HCT116 (cell line): ENCODE results near the gene KRT13. TPM values are rescaled to one million over a fixed set of nuclear protein-coding genes. Genes with fewer than 3 reads are reported as not detected.

ENCODE experiments used
- ATAC-seq: fragments of 200-7000 bp; cut with Tn5 transposase; 2 replicates; pipeline ENCODE4 v1.9.1; 2020; ENCODE audit warnings: mild to moderate bottlenecking, moderate library complexity
- BruUV-seq: library from RNA; stranded (reverse); fragments of 400-500 nt; replicated peaks from 2 replicates; lab custom pipeline; 2021; lab: Mats Ljungman, UMichigan
- CTCF ChIA-PET: fragments of 300-600 bp; sonication (Branson Sonifier 250); formaldehyde crosslinking; loops from one replicate; lab custom pipeline; 2021; ENCODE audit warnings: antibody characterized with exemption; lab: Charles Lee
- POLR2A ChIA-PET: fragments of 300-600, 350-600 bp; sonication (Branson Sonifier 250); formaldehyde crosslinking; loops from one replicate; lab custom pipeline; 2021; ENCODE audit warnings: antibody characterized with exemption; lab: Charles Lee
- RAD21 ChIA-PET, 2 experiments: fragments of 300-600 bp; sonication (Branson Sonifier 250); formaldehyde crosslinking; loops; one replicate each; lab custom pipeline; 2023; ENCODE audit warnings: low total read pairs in 2 of 2; ENCODE audit not compliant: uncharacterized antibody in 2 of 2, unreplicated experiment in 2 of 2, low non-redundant PET in 1 of 2; lab: Charles Lee
- DNase-seq: peaks from one replicate; pipeline ENCODE4 v3.0.0-alpha.2; 2010; ENCODE audit warnings: low read depth, low spot score
- H2AFZ ChIP-seq: fragments of 200-600 bp; shearing (Covaris generic), sonication (generic); 2 replicates; pipeline ENCODE4 v1.6.1; 2017; ENCODE audit warnings: low read depth, mixed run types, mixed read lengths, antibody characterized with exemption, low read length; ENCODE audit not compliant: poor library complexity, severe bottlenecking
- H3K27ac ChIP-seq: 2 replicates; pipeline ENCODE4 v1.5.1; 2012; ENCODE audit warnings: low read depth, low read length
- H3K27me3 ChIP-seq: fragments of 200-600 bp; sonication (generic); 2 replicates; pipeline ENCODE4 v1.6.1; 2016; ENCODE audit warnings: mixed run types, low read length, mixed read lengths; ENCODE audit not compliant: insufficient read depth
- H3K36me3 ChIP-seq, 2 experiments: fragments of 200-500 bp in 1 of 2; fragments of 200-600 bp in 1 of 2; sonication (Bioruptor generic) in 1 of 2; sonication (generic) in 1 of 2; 2 replicates each; pipeline versions ENCODE4 v1.5.1 to v1.6.1; 2014 to 2016; ENCODE audit warnings: low read length in 2 of 2, inconsistent platforms in 1 of 2, mixed read lengths in 1 of 2, mixed run types in 1 of 2; ENCODE audit not compliant: insufficient read depth in 2 of 2, control insufficient read depth in 1 of 2
- H3K4me1 ChIP-seq, 2 experiments: fragments of 200-600 bp in 1 of 2; sonication (generic) in 1 of 2; 2 replicates each; pipeline versions ENCODE4 v1.5.1 to v1.6.1; 2012 to 2017; ENCODE audit warnings: low read length in 2 of 2, inconsistent platforms in 1 of 2, mild to moderate bottlenecking in 1 of 2, mixed read lengths in 1 of 2, mixed run types in 1 of 2, moderate library complexity in 1 of 2; ENCODE audit not compliant: insufficient read depth in 2 of 2, control insufficient read depth in 1 of 2
- H3K4me2 ChIP-seq: fragments of 200-600 bp; sonication (generic); 2 replicates; pipeline ENCODE4 v1.6.1; 2017; ENCODE audit warnings: mixed run types, low read length, mixed read lengths
- H3K4me3 ChIP-seq, 2 experiments: fragments of 200-600 bp in 1 of 2; sonication (generic) in 1 of 2; replicated peaks in 1 of 2; 2 replicates each; pipeline ENCODE4 v1.5.1; 2011 to 2016; ENCODE audit warnings: low read length in 2 of 2, control low read depth in 1 of 2, low read depth in 1 of 2, mild to moderate bottlenecking in 1 of 2, mixed read lengths in 1 of 2, mixed run types in 1 of 2
- H3K79me2 ChIP-seq: fragments of 200-600 bp; sonication (generic); 2 replicates; pipeline ENCODE4 v1.6.1; 2017; ENCODE audit warnings: mild to moderate bottlenecking, mixed run types, low read length, moderate library complexity, mixed read lengths; ENCODE audit not compliant: insufficient read depth
- H3K9ac ChIP-seq: fragments of 200-600 bp; sonication (generic); 2 replicates; pipeline ENCODE4 v1.6.1; 2016; ENCODE audit warnings: low read length, mixed read lengths
- H3K9me2 ChIP-seq: fragments of 200-600 bp; sonication (generic), shearing (Covaris generic); 2 replicates; pipeline ENCODE4 v1.6.1; 2017; ENCODE audit warnings: mixed run types, mild to moderate bottlenecking, moderate library complexity; ENCODE audit not compliant: insufficient read depth
- H3K9me3 ChIP-seq, 2 experiments: fragments of 200-500 bp in 1 of 2; fragments of 200-600 bp in 1 of 2; sonication (Bioruptor generic) in 1 of 2; sonication (generic) in 1 of 2; 2 replicates each; pipeline ENCODE4 v1.6.1; 2014 to 2017; ENCODE audit warnings: low read length in 2 of 2, mixed read lengths in 2 of 2, inconsistent platforms in 1 of 2, low read depth in 1 of 2, mild to moderate bottlenecking in 1 of 2, mixed run types in 1 of 2, moderate library complexity in 1 of 2; ENCODE audit not compliant: control insufficient read depth in 1 of 2, insufficient read depth in 1 of 2
- H4K20me1 ChIP-seq: fragments of 200-600 bp; sonication (generic), shearing (Covaris generic); 2 replicates; pipeline ENCODE4 v1.6.1; 2017; ENCODE audit warnings: mixed run types, mild to moderate bottlenecking, moderate library complexity; ENCODE audit not compliant: insufficient read depth
- CBX3 ChIP-seq: IDR thresholded peaks from 2 replicates; pipeline ENCODE4 v1.6.1; 2012; ENCODE audit warnings: low read depth
- CEBPB ChIP-seq: IDR thresholded peaks from 2 replicates; pipeline ENCODE4 v1.6.1; 2012; ENCODE audit warnings: low read depth
- ELF1 ChIP-seq: IDR thresholded peaks from 2 replicates; pipeline ENCODE4 v1.6.1; 2012; ENCODE audit warnings: low read depth, borderline replicate concordance
- EZH2 ChIP-seq: fragments of 200-600 bp; sonication (generic); IDR thresholded peaks from 2 replicates; pipeline ENCODE4 v1.6.1; 2017; ENCODE audit warnings: antibody characterized with exemption, mixed run types
- EZH2phosphoT487 ChIP-seq: fragments of 200-600 bp; IDR thresholded peaks from 2 replicates; pipeline ENCODE4 v1.6.1; 2018; ENCODE audit warnings: antibody characterized with exemption, borderline replicate concordance
- FOSL1 ChIP-seq: IDR thresholded peaks from 2 replicates; pipeline ENCODE4 v1.6.1; 2012; ENCODE audit warnings: low read depth
- JUND ChIP-seq: IDR thresholded peaks from 2 replicates; pipeline ENCODE4 v1.6.1; 2012
- POLR2A ChIP-seq: IDR thresholded peaks from 2 replicates; pipeline ENCODE4 v1.7.0; 2011; ENCODE audit warnings: borderline replicate concordance; ENCODE audit not compliant: insufficient read depth, insufficient read length; ENCODE audit errors: extremely low read depth
- RAD21 ChIP-seq: IDR thresholded peaks from 2 replicates; pipeline ENCODE4 v1.6.1; 2012; ENCODE audit warnings: low read depth, mild to moderate bottlenecking
- TCF7L2 ChIP-seq: IDR thresholded peaks from 2 replicates; pipeline ENCODE4 v1.7.0; 2011; ENCODE audit warnings: borderline replicate concordance, inconsistent platforms; ENCODE audit not compliant: insufficient read depth, insufficient read length; ENCODE audit errors: extremely low read depth
- ZNF274 ChIP-seq: fragments of 200-500 bp; sonication (Bioruptor generic); IDR thresholded peaks from 2 replicates; pipeline ENCODE4 v1.6.1; 2014; ENCODE audit warnings: mild to moderate bottlenecking, low read depth, low read length, inconsistent platforms
- intact Hi-C: fragments of 100-400 bp; cut with micrococcal nuclease; formaldehyde crosslinking; loops from 2 replicates; pipeline ENCODE4 v1.10.0; 2022
- total RNA-seq: library from RNA; stranded (reverse); gene quantifications from one replicate; pipeline ENCODE4 v1.2.1, GENCODE V29; 2021; ENCODE audit not compliant: unreplicated experiment
- TF ChIP-seq, protein P1 (sequence below), 3 experiments: fragments of 200-600 bp in 1 of 3; sonication (generic) in 1 of 3; IDR thresholded peaks in 2 of 3; conservative IDR thresholded peaks in 1 of 3; 2 replicates each; pipeline ENCODE4 v1.5.1; 2012 to 2017; ENCODE audit warnings: low read depth in 2 of 3, low read length in 2 of 3, antibody characterized with exemption in 1 of 3, borderline replicate concordance in 1 of 3, control low read depth in 1 of 3, mild to moderate bottlenecking in 1 of 3, mixed read lengths in 1 of 3, mixed run types in 1 of 3, moderate library complexity in 1 of 3; ENCODE audit not compliant: insufficient read depth in 1 of 3
- TF ChIP-seq, protein P2 (sequence below): IDR thresholded peaks from 2 replicates; pipeline ENCODE4 v1.6.1; 2011; ENCODE audit warnings: mild to moderate bottlenecking, low read length, moderate library complexity; ENCODE audit not compliant: insufficient replicate concordance; ENCODE audit errors: extremely low read depth
- TF ChIP-seq, protein P3 (sequence below): IDR thresholded peaks from 2 replicates; pipeline ENCODE4 v1.6.1; 2012

KRT13 gene
- total RNA-seq, 1 experiment from 2014 or later = 3.7 TPM

DNA sequence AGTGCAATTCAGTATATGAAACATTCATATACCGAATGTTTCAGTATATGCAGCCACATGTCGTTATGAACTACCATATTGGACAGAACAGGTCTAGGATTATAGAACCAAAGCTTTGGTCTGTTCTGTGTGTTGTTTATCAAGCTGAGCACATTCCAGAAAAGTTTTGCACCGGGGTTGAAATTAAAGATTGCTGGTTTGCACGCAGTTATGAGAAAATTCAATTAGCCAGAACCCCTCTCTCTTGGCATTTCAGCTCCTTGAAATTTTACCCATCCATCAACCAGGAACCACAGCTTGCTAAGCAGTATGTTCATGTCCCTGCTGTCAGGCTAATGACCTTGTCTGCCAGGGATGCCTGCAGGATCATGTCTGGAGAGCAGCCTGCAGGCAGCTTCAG is 47.7 kb downstream of the KRT13 start:
- DNase-seq (no peak), ATAC-seq (no peak)
- Histone ChIP-seq H4K20me1 (no peaks in the 10 kb centered on the region), H3K4me3 (no peak overlapping the region), H2AFZ (no peak overlapping the region), H3K27ac (no peak overlapping the region), H3K4me1 (peaks cover 2 to 11% of the 10 kb centered on the region in 2 experiments; a peak in 2 of 4 replicates), H3K27me3 (no peaks in the 10 kb centered on the region), H3K9me3 (no peaks in the 10 kb centered on the region), H3K9ac (no peak overlapping the region), H3K4me2 (no peak overlapping the region), H3K79me2 (no peaks in the 10 kb centered on the region), H3K36me3 (no peaks in the 10 kb centered on the region)
- ChIA-PET RAD21 (no interaction called here), CTCF (no interaction called here), POLR2A (no interaction called here)
- intact Hi-C loops = no loop called here
- no peak for TF ChIP-seq TCF7L2
- TF ChIP-seq, protein P1, sequence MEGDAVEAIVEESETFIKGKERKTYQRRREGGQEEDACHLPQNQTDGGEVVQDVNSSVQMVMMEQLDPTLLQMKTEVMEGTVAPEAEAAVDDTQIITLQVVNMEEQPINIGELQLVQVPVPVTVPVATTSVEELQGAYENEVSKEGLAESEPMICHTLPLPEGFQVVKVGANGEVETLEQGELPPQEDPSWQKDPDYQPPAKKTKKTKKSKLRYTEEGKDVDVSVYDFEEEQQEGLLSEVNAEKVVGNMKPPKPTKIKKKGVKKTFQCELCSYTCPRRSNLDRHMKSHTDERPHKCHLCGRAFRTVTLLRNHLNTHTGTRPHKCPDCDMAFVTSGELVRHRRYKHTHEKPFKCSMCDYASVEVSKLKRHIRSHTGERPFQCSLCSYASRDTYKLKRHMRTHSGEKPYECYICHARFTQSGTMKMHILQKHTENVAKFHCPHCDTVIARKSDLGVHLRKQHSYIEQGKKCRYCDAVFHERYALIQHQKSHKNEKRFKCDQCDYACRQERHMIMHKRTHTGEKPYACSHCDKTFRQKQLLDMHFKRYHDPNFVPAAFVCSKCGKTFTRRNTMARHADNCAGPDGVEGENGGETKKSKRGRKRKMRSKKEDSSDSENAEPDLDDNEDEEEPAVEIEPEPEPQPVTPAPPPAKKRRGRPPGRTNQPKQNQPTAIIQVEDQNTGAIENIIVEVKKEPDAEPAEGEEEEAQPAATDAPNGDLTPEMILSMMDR (IDR thresholded peaks at IDR 0.05 in 2 of 3, conservative IDR thresholded peaks at IDR 0.05 in 1 of 3; ENCODE audit: borderline replicate concordance in 1 of 3, insufficient read depth in 1 of 3, low read depth in 2 of 3, low read length in 2 of 3) = no peak
- TF ChIP-seq, all 23 proteins: peak for 0
- BruUV-seq = no TSS peak
- H3K9me2 ChIP-seq = no peaks in the 10 kb centered on the region

DNA sequence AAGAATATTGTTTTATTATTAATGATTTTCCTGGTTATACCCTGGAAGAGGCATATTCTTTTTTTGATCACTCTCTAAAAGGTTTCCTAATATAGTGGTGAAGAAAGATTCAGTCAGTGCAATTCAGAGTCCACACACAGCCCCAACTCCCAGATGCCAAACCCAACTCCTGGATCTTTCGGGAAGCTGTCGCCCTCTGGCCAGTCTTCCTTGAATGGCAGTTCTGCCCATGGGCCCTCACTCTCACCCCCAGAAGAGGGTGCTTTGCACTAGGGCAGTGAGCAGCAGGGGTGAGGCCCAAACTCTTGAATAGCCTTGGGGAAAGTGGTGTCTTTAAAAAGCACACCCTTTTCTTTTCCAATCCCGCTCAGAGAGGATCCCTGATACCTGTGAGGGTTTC is 49.2 kb downstream of the KRT13 start:
- ATAC-seq (peak; percentile 55; the same call in 1 of the 2 replicates), DNase-seq (no peak)
- no peak overlapping the region for H3K4me2 ChIP-seq
- ChIA-PET POLR2A (no interaction called here), RAD21 (no interaction called here), CTCF (no interaction called here)
- no peak overlapping the region for H3K27ac ChIP-seq
- no TSS peak for BruUV-seq
- H3K27me3 ChIP-seq = no peaks in the 10 kb centered on the region
- H3K4me1 ChIP-seq = peaks cover 2 to 14% of the 10 kb centered on the region in 2 experiments; a peak in 2 of 4 replicates
- H3K4me3 ChIP-seq = no peak overlapping the region
- H3K36me3 ChIP-seq = no peaks in the 10 kb centered on the region
- no peaks in the 10 kb centered on the region for H3K9me3 ChIP-seq
- H2AFZ ChIP-seq = no peak overlapping the region
- H3K9me2 ChIP-seq = no peaks in the 10 kb centered on the region
- intact Hi-C loops = no loop called here
- no peak overlapping the region for H3K9ac ChIP-seq
- no peaks in the 10 kb centered on the region for H4K20me1 ChIP-seq
- H3K79me2 ChIP-seq = no peaks in the 10 kb centered on the region
- TF ChIP-seq CEBPB (no peak), TCF7L2 (no peak), EZH2phosphoT487 (no peak), JUND (no peak), ZNF274 (no peak), EZH2 (no peak), POLR2A (no peak), ELF1 (no peak), RAD21 (0 out of 2 replicates have a peak, but pooled peaks have one; percentile 21), FOSL1 (no peak), CBX3 (no peak)
- TF ChIP-seq, protein P2, sequence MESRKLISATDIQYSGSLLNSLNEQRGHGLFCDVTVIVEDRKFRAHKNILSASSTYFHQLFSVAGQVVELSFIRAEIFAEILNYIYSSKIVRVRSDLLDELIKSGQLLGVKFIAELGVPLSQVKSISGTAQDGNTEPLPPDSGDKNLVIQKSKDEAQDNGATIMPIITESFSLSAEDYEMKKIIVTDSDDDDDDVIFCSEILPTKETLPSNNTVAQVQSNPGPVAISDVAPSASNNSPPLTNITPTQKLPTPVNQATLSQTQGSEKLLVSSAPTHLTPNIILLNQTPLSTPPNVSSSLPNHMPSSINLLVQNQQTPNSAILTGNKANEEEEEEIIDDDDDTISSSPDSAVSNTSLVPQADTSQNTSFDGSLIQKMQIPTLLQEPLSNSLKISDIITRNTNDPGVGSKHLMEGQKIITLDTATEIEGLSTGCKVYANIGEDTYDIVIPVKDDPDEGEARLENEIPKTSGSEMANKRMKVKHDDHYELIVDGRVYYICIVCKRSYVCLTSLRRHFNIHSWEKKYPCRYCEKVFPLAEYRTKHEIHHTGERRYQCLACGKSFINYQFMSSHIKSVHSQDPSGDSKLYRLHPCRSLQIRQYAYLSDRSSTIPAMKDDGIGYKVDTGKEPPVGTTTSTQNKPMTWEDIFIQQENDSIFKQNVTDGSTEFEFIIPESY = no peak
- TF ChIP-seq, protein P3, sequence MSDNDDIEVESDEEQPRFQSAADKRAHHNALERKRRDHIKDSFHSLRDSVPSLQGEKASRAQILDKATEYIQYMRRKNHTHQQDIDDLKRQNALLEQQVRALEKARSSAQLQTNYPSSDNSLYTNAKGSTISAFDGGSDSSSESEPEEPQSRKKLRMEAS = no peak
